ENCODE data around the gene C10orf88.

Gene C10orf88

DNA sequence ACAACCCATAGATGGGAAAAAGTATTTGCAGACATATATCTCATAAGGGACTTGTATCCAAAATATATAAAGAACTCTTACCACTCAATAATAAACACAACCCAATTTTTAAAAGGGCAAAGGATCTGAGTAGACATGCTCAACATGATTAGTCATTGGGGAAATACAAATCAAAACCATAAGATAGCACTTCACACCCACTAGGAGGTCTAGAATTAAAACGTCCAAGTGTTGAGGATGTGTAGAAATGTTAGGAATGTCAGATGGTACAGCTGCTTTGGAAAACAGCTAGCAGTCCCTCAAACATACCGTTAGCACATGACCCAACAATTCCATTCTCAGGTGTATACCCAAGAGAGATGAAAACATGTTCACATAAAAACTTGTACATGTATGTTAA, 34.5 kb upstream of the C10orf88 start:
- H3K9ac ChIP-seq (ENCODE audit: low read depth, low read length): no peak overlapping the region
- no peaks in the 10 kb centered on the region for H3K9me3 ChIP-seq (ENCODE audit: insufficient read depth, low read depth, low read length)
- no peak overlapping the region for H3K4me3 ChIP-seq (ENCODE audit: low read length)
- H3K27me3 ChIP-seq (ENCODE audit: insufficient read depth, low read length): no peaks in the 10 kb centered on the region
- H3K36me3 ChIP-seq (ENCODE audit: insufficient read depth, low read length): peaks cover 40% of the 10 kb centered on the region
- no peak overlapping the region for H3K27ac ChIP-seq (ENCODE audit: low read depth, low read length)
- no CpG with 5 or more reads among the region's 2 CpGs for WGBS
- H3K4me1 ChIP-seq (ENCODE audit: insufficient read depth, low read length): no peaks in the 10 kb centered on the region

DNA sequence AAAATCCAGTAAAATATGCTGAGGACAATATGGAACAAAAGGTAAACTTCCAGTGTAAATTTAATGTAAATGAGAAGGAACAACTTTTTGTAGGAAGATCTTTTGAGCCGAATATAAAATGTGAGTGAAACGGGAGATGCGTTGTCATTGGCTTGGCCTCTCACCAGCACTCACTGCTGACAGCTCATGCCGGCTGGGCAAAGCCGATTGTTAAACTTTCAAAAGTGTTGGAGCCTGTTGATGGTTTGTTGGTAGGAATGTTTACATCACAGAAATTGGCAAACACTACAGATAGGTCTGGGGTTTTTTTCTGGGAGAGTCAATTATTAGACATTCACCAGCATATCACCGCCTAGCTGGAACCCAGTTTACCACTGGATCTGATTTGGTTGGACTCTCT, 32.3 kb upstream of the C10orf88 start:
- Histone ChIP-seq H3K9ac (ENCODE audit: low read depth, low read length) (no peak overlapping the region), H3K4me1 (ENCODE audit: insufficient read depth, low read length) (no peaks in the 10 kb centered on the region), H3K27ac (ENCODE audit: low read depth, low read length) (no peak overlapping the region), H3K27me3 (ENCODE audit: insufficient read depth, low read length) (no peaks in the 10 kb centered on the region), H3K4me3 (ENCODE audit: low read length) (no peak overlapping the region), H3K9me3 (ENCODE audit: insufficient read depth, low read depth, low read length) (no peaks in the 10 kb centered on the region), H3K36me3 (ENCODE audit: insufficient read depth, low read length) (peaks cover 20% of the 10 kb centered on the region)
- 92% methylated on average over 6 of the region's 6 CpGs for WGBS

DNA sequence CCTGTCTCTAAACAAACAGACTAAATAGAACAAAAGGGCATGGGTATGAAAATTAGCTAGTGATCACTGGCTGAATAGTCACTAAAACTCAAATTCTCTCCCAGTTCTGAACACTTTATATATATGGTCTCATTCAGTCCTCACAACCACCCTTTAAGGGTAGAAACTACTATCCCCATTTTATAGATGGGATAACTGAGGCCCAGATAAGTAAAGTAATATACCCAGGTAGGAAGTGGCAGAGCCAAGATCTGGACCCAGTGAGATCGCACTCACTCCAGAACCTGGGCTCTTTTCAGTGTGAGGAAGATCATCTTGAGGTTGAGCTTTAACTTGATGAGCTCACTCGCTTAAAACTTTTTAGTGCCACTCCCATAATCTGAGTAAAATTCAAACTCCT, 30.7 kb upstream of the C10orf88 start:
- H3K27ac ChIP-seq (ENCODE audit: low read depth, low read length): no peak overlapping the region
- H3K4me3 ChIP-seq (ENCODE audit: low read length): no peak overlapping the region
- H3K9me3 ChIP-seq (ENCODE audit: insufficient read depth, low read depth, low read length): no peaks in the 10 kb centered on the region
- H3K9ac ChIP-seq (ENCODE audit: low read depth, low read length): no peak overlapping the region
- 0 out of 2 replicates have a peak, but pooled peaks cover 3% of the 10 kb centered on the region for H3K4me1 ChIP-seq (ENCODE audit: insufficient read depth, low read length)
- WGBS: 97% methylated on average over 2 of the region's 2 CpGs
- no peaks in the 10 kb centered on the region for H3K27me3 ChIP-seq (ENCODE audit: insufficient read depth, low read length)
- H3K36me3 ChIP-seq (ENCODE audit: insufficient read depth, low read length): peaks cover 20% of the 10 kb centered on the region

DNA sequence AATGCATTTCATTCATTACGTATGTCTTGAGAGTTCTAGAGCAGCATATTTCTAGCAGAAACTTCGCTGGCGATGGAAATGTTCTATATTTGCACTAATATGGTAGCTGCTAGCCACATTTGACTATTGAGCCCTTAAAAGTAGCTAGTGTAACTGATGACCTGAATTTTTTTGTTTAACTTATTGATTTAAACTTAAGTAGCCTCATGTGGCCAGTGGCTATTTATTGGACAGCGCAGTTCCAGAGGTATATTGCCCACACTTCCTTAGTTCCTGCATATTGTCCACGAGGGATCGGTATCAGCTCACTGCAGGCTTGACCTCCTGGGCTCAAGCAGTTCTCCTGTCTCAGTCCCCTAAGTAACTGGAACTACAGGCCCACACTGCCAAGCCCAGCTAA, 29.9 kb upstream of the C10orf88 start:
- Histone ChIP-seq H3K27me3 (ENCODE audit: insufficient read depth, low read length) (no peaks in the 10 kb centered on the region), H3K9me3 (ENCODE audit: insufficient read depth, low read depth, low read length) (no peaks in the 10 kb centered on the region), H3K4me1 (ENCODE audit: insufficient read depth, low read length) (0 out of 2 replicates have a peak, but pooled peaks cover 3% of the 10 kb centered on the region), H3K4me3 (ENCODE audit: low read length) (no peak overlapping the region), H3K27ac (ENCODE audit: low read depth, low read length) (no peak overlapping the region), H3K36me3 (ENCODE audit: insufficient read depth, low read length) (peaks cover 20% of the 10 kb centered on the region), H3K9ac (ENCODE audit: low read depth, low read length) (no peak overlapping the region)
- WGBS: 96% methylated on average over 6 of the region's 6 CpGs

DNA sequence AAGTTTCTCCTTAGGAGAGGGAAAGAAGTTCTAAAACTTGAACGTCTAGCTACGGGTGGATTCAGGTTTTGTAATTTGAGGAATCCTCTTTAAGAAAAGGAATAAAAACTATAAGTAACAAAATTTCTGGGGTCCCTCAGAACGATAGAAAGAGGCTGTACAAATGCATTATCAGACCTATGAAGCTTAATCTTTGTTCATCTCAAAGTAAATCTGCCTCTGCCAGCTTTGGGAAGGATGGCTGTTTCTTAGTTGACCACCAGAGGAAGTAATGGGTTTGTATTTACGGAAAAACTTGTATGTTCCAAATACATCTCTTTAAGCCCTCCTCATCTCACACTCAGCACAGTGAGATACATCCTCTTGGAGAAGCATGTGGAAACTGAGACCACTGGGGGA, 27.0 kb upstream of the C10orf88 start:
- H3K4me3 ChIP-seq (ENCODE audit: low read length): peak overlapping the region; percentile 94
- H3K4me1 ChIP-seq (ENCODE audit: insufficient read depth, low read length): 0 out of 2 replicates have a peak, but pooled peaks cover 3% of the 10 kb centered on the region
- no peaks in the 10 kb centered on the region for H3K27me3 ChIP-seq (ENCODE audit: insufficient read depth, low read length)
- H3K9me3 ChIP-seq (ENCODE audit: insufficient read depth, low read depth, low read length): no peaks in the 10 kb centered on the region
- H3K9ac ChIP-seq (ENCODE audit: low read depth, low read length): peak overlapping the region; percentile 50; the same call in 1 of the 2 replicates
- 0 out of 2 replicates have a peak, but pooled peaks cover 4% of the 10 kb centered on the region for H3K36me3 ChIP-seq (ENCODE audit: insufficient read depth, low read length)
- WGBS: 14% methylated on average over 2 of the region's 4 CpGs
- H3K27ac ChIP-seq (ENCODE audit: low read depth, low read length): no peak overlapping the region

DNA sequence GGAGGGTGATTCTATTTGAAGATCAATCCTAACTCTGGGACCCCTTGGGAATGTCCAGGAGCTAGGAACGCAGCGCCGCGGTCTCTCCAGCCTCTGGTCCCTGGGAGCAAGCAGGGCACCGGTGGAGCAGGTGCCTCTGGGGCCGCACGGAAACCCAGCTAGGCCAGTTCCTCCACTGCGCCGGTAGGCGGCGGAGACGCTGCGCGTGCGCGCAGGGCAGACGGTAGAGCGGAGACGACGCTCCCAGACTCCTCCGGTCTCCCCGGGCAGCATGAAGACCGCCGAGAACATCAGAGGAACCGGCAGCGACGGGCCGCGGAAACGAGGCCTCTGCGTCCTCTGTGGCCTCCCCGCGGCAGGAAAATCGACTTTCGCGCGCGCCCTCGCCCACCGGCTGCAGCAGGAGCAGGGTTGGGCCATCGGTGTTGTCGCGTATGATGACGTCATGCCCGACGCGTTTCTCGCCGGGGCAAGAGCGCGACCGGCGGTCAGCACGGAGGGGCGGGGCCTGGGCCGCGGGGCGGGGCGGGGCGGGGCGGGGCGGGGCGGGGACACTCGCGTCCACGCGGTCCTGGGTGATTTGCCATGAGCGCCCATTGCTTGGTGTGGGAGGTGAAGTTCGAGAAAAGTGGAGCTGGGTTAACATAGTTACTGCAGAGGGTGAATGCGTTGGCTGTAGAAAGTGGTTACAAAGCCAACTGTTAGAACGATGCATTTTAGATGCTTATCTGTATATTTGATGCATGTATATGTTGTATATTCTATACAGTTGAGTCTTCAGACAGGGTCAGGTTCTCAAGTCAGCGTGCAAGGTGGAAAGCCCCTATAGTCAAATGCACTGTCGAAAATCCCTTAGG, 26.4 kb upstream of the C10orf88 start, which contains the start of gene PSTK:
PSTK (plus strand) TSS at position 193 of the 857 bp plus-strand sequence; CDS start at position 272, 79 bp downstream.
- H3K27me3 ChIP-seq (ENCODE audit: insufficient read depth, low read length): no peaks in the 10 kb centered on the region
- no peaks in the 10 kb centered on the region for H3K9me3 ChIP-seq (ENCODE audit: insufficient read depth, low read depth, low read length)
- H3K4me3 ChIP-seq (ENCODE audit: low read length): peak within 1 kb of the TSS; percentile 94
- 0 out of 2 replicates have a peak, but pooled peaks cover 3% of the 10 kb centered on the region for H3K4me1 ChIP-seq (ENCODE audit: insufficient read depth, low read length)
- H3K9ac ChIP-seq (ENCODE audit: low read depth, low read length): peak within 1 kb of the TSS; percentile 99
- WGBS: under 1% methylated on average over 73 of the region's 73 CpGs
- H3K36me3 ChIP-seq (ENCODE audit: insufficient read depth, low read length): 0 out of 2 replicates have a peak, but pooled peaks cover 4% of the 10 kb centered on the region
- peak within 1 kb of the TSS; percentile 99 for H3K27ac ChIP-seq (ENCODE audit: low read depth, low read length)

DNA sequence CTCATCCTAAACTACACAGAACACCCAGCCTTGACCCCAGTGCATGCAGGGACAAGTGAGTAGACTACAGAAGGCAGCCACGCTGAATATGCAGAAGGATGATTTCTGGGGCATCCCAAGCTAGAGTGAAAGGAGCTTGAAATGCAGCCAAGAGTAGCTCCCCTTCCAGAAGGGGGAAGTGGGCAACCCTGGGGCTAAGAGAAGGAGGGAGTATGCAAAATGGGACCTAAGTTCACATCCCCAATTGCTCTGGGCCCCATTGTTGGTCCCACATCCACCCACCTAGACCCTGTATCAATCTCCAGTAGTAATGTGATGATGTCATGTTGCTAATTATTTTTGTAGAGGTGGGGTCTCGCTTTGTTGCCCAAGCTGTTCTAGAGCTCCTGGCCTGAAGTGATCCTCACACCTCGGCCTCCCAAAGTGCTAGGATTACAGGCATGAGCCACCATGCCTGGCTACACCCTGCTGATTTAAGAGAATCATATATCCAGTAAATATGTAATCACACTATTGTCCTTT, 20.6 kb upstream of the C10orf88 start:
- Histone ChIP-seq H3K36me3 (ENCODE audit: insufficient read depth, low read length) (no peaks in the 10 kb centered on the region), H3K9me3 (ENCODE audit: insufficient read depth, low read depth, low read length) (no peaks in the 10 kb centered on the region), H3K27me3 (ENCODE audit: insufficient read depth, low read length) (no peaks in the 10 kb centered on the region), H3K4me1 (ENCODE audit: insufficient read depth, low read length) (no peaks in the 10 kb centered on the region), H3K4me3 (ENCODE audit: low read length) (no peak overlapping the region), H3K27ac (ENCODE audit: low read depth, low read length) (no peak overlapping the region), H3K9ac (ENCODE audit: low read depth, low read length) (no peak overlapping the region)
- WGBS: 67% methylated on average over 3 of the region's 3 CpGs

DNA sequence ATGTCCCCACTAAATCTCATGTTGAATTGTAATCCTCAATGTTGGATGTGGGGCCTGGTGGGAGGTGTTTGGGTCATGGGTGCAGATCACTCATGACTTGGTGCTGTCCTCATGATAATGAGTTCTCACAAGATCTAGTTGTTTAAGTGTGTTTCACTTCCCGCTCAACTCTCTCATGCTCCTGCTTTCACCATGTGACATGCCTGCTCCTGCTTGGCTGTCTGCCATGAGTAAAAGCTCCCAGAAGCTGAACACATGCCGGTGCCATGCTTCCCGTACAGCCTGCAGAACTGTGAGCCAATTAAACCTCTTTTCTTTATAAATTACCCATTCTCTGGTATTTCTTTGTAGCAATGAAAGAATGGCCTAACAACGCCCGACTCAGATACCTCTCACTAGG, 20.0 kb upstream of the C10orf88 start:
- H3K27me3 ChIP-seq (ENCODE audit: insufficient read depth, low read length): no peaks in the 10 kb centered on the region
- H3K9me3 ChIP-seq (ENCODE audit: insufficient read depth, low read depth, low read length): no peaks in the 10 kb centered on the region; the same call in 1 of the 2 replicates
- 94% methylated on average over 5 of the region's 5 CpGs for WGBS
- H3K4me1 ChIP-seq (ENCODE audit: insufficient read depth, low read length): no peaks in the 10 kb centered on the region
- no peak overlapping the region for H3K9ac ChIP-seq (ENCODE audit: low read depth, low read length)
- no peak overlapping the region for H3K4me3 ChIP-seq (ENCODE audit: low read length)
- no peaks in the 10 kb centered on the region for H3K36me3 ChIP-seq (ENCODE audit: insufficient read depth, low read length)
- no peak overlapping the region for H3K27ac ChIP-seq (ENCODE audit: low read depth, low read length)

DNA sequence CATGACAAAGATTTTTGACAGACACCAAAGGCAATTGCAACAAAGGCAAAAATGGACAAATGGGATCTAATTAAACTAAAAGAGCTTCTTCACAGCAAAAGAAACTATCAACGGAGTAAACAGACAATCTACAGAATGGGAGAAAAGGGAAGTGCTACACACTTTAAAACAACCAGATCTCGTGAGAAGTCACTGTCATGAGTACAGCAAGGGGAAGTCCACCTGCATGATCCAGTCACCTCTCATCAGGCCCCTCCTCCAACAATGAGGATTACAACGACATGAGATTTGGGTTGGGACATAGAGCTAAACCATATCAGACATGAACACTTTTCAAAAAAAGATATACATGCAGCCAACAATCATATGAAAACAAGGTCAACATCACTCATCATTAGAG, 14.7 kb upstream of the C10orf88 start:
- Histone ChIP-seq H3K27ac (ENCODE audit: low read depth, low read length) (no peak overlapping the region), H3K4me1 (ENCODE audit: insufficient read depth, low read length) (no peaks in the 10 kb centered on the region), H3K9ac (ENCODE audit: low read depth, low read length) (no peak overlapping the region), H3K27me3 (ENCODE audit: insufficient read depth, low read length) (no peaks in the 10 kb centered on the region), H3K36me3 (ENCODE audit: insufficient read depth, low read length) (no peaks in the 10 kb centered on the region), H3K9me3 (ENCODE audit: insufficient read depth, low read depth, low read length) (peaks cover 33% of the 10 kb centered on the region), H3K4me3 (ENCODE audit: low read length) (no peak overlapping the region)
- 94% methylated on average over 3 of the region's 3 CpGs for WGBS

DNA sequence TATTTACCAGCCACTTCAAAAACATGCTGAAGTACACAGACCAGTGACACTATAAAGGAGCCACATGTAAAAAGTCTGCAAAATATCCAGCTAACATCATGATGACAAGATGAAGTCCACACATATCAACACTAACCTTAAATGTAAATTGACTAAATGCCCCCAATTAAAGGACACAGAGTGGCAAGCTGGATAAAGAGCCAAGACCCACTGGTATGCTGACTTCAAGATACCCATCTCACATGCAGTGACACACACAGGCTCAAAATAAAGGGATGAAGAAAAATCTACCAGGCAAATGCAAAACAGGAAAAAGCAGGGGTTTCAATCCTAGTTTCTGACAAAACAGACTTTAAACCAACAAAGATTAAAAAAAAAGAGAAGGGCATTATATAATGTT, 12.9 kb upstream of the C10orf88 start:
- Histone ChIP-seq H3K9ac (ENCODE audit: low read depth, low read length) (no peak overlapping the region), H3K27ac (ENCODE audit: low read depth, low read length) (no peak overlapping the region), H3K4me1 (ENCODE audit: insufficient read depth, low read length) (no peaks in the 10 kb centered on the region), H3K4me3 (ENCODE audit: low read length) (no peak overlapping the region), H3K36me3 (ENCODE audit: insufficient read depth, low read length) (no peaks in the 10 kb centered on the region), H3K9me3 (ENCODE audit: insufficient read depth, low read depth, low read length) (peaks cover 33% of the 10 kb centered on the region), H3K27me3 (ENCODE audit: insufficient read depth, low read length) (no peaks in the 10 kb centered on the region)

DNA sequence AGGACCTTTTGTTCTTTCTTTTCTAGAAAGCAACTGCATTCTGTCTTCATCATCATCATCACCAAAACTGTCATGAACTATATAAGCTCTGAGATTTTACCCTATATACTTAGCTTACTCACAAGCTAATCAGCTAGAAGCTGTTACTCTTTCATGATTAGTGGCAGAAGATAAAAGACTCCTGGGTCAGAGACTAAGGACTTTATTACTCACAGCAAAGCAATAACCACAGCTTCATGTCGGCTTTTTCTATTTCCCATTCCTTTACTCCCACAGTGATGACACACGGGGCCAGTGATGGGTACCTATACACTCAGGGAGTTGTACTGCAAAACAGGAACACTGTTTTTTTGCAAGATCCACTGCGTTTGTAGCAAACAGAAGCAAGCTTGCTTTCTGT, 8.4 kb upstream of the C10orf88 start:
- no peak overlapping the region for H3K9ac ChIP-seq (ENCODE audit: low read depth, low read length)
- H3K27ac ChIP-seq (ENCODE audit: low read depth, low read length): no peak overlapping the region
- H3K27me3 ChIP-seq (ENCODE audit: insufficient read depth, low read length): no peaks in the 10 kb centered on the region; the same call in 1 of the 2 replicates
- H3K9me3 ChIP-seq (ENCODE audit: insufficient read depth, low read depth, low read length): peaks cover 21% of the 10 kb centered on the region
- H3K36me3 ChIP-seq (ENCODE audit: insufficient read depth, low read length): no peaks in the 10 kb centered on the region
- WGBS: 72% methylated on average over 3 of the region's 3 CpGs
- no peaks in the 10 kb centered on the region for H3K4me1 ChIP-seq (ENCODE audit: insufficient read depth, low read length)
- no peak overlapping the region for H3K4me3 ChIP-seq (ENCODE audit: low read length)

Data from HUES64 (cell line).